Prostate gland (tissue), 2 donors: ENCODE results near the gene GAB2.

Source experiments
- POLR2A ChIP-seq: fragments of 450-650 bp; IDR thresholded peaks from one replicate; pipeline ENCODE4 v1.6.1; 2016; ENCODE audit warnings: antibody characterized with exemption, mild to moderate bottlenecking
- TF ChIP-seq, protein P1 (sequence below), 4 experiments: fragments of 200-600 bp in 2 of 4; fragments of 450-650 bp in 2 of 4; sonication (generic) in 2 of 4; IDR thresholded peaks; 1 replicate in 3 of 4; 2 replicates in 1 of 4; pipeline ENCODE4 v1.5.1; 2016 to 2019; ENCODE audit warnings: antibody characterized with exemption in 4 of 4, mild to moderate bottlenecking in 2 of 4, moderate library complexity in 2 of 4

DNA sequence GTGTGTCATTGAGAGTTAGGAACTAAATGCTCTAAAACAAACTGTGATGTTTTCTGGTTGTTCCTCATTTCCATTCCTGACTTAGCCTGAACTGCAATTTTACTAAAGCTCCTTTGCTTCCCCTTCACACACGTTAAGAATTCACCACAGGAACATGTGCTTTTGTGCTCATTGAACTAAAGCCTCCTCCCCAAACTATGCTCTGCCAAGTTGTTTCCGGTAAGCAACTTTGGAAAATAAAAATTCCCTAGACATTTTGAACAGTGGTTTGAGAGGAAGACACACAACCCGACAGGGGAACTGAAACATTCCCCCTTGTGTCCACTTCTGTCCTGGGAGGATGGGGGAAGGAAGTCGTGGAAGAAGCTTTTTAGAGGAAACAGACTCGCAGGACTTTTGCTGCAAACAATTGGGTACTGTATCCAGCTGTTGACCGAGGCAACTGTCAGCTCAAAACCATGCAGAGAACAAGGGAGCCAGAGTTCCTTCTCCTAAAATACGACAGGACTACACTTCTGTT lies 66.9 kb downstream of the GAB2 start:
- TF ChIP-seq, protein P1, sequence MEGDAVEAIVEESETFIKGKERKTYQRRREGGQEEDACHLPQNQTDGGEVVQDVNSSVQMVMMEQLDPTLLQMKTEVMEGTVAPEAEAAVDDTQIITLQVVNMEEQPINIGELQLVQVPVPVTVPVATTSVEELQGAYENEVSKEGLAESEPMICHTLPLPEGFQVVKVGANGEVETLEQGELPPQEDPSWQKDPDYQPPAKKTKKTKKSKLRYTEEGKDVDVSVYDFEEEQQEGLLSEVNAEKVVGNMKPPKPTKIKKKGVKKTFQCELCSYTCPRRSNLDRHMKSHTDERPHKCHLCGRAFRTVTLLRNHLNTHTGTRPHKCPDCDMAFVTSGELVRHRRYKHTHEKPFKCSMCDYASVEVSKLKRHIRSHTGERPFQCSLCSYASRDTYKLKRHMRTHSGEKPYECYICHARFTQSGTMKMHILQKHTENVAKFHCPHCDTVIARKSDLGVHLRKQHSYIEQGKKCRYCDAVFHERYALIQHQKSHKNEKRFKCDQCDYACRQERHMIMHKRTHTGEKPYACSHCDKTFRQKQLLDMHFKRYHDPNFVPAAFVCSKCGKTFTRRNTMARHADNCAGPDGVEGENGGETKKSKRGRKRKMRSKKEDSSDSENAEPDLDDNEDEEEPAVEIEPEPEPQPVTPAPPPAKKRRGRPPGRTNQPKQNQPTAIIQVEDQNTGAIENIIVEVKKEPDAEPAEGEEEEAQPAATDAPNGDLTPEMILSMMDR (IDR thresholded peaks at IDR 0.05): no peak
- no peak for TF ChIP-seq POLR2A
